ENCODE data around the gene HNRNPA0. TPM values are rescaled to one million over a fixed set of nuclear protein-coding genes. Genes with fewer than 3 reads are reported as not detected.
A peak's percentile ranks its signal among the peaks of the same experiment; 100 is the strongest.

HNRNPA0 gene
- total and polyA plus RNA-seq, 2 of the 8 experiments (the other 6 are each of a cell fraction or from before 2014, with no cell fraction given), result 22.0 to 71.3 TPM

- POLR2A ChIA-PET (ENCODE audit: partially characterized antibody), result interaction anchor here (0.7 to 1.5 kb wide), 4 partner anchors 8 to 44 kb away, joined by 3 to 7 read pairs (median 3); no protein-coding TSS in a partner anchor
- peak; percentile 63 for FAIRE-seq
- peaks cover 0 to 1% (median 0%) of the 10 kb centered on the region in 4 experiments; a peak in 1 of 7 replicates for H3K27me3 ChIP-seq (replicated peaks in 1 of 4; ENCODE audit: control insufficient read depth in 3 of 4, extremely low read depth in 1 of 4, insufficient read depth in 3 of 4, low read length in 3 of 4)
- TF ChIP-seq E2F6 (IDR thresholded peaks at IDR 0.05) (no peak), CTCF (IDR thresholded peaks at IDR 0.05; ENCODE audit: control extremely low read depth in 1 of 3, insufficient read depth in 1 of 3, low read depth in 1 of 3, low read length in 3 of 3) (peak in 2 of 3 experiments; percentile 38 to 52; a peak in 2 of 4 replicates), CREB1 (IDR thresholded peaks at IDR 0.05) (no peak), TAF7 (optimal IDR thresholded peaks at IDR 0.05; ENCODE audit: borderline replicate concordance, low read depth, low read length) (no peak), BRCA1 (IDR thresholded peaks at IDR 0.05; ENCODE audit: low read depth, low read length) (no peak), PHF8 (conservative IDR thresholded peaks at IDR 0.05; ENCODE audit: low read depth, low read length) (no peak), JUN (IDR thresholded peaks at IDR 0.05; ENCODE audit: low read depth, low read length) (no peak), RAD21 (IDR thresholded peaks at IDR 0.05 in 1 of 2, conservative IDR thresholded peaks at IDR 0.05 in 1 of 2; ENCODE audit: low read depth in 2 of 2, low read length in 2 of 2) (peak; percentile 69 to 71)
Measured at GRCh38 chr5:137778772-137779564, 24.8 kb upstream of the HNRNPA0 start.

More at GRCh38 chr5:137778772-137779564, 24.8 kb upstream of the HNRNPA0 start:
- Histone ChIP-seq H2BK12ac (ENCODE audit: low read depth, low read length) (no peak overlapping the region), H4K20me1 (replicated peaks in 1 of 2; ENCODE audit: control insufficient read depth in 1 of 2, insufficient read depth in 2 of 2, low read length in 2 of 2) (no peaks in the 10 kb centered on the region), H3K4me2 (ENCODE audit: insufficient read depth in 1 of 2, low read depth in 2 of 2, low read length in 2 of 2) (no peak overlapping the region), H4K91ac (replicated peaks; ENCODE audit: insufficient read length, low read length) (no peak overlapping the region), H4K8ac (ENCODE audit: extremely low read depth, insufficient read depth, low read length) (no peak overlapping the region), H3K27ac (ENCODE audit: low read depth, low read length) (no peak overlapping the region), H3K9ac (replicated peaks in 1 of 4; ENCODE audit: extremely low read depth in 1 of 4, low read depth in 3 of 4, low read length in 3 of 4) (no peak overlapping the region), H3K18ac (ENCODE audit: extremely low read depth, low read length) (no peak overlapping the region), H3K9me3 (ENCODE audit: insufficient read depth in 2 of 2, low read depth in 1 of 2, low read length in 1 of 2) (no peaks in the 10 kb centered on the region), H2AFZ (ENCODE audit: low read length) (no peak overlapping the region), H2BK120ac (replicated peaks; ENCODE audit: low read depth, low read length) (no peak overlapping the region), H3K23ac (ENCODE audit: insufficient read length) (no peak overlapping the region), H3K79me1 (ENCODE audit: low read depth, low read length) (no peaks in the 10 kb centered on the region), H3K79me2 (ENCODE audit: control insufficient read depth in 1 of 2, insufficient read depth in 2 of 2, low read length in 2 of 2) (no peaks in the 10 kb centered on the region), H3K4me1 (replicated peaks in 1 of 4; ENCODE audit: control insufficient read depth in 3 of 4, insufficient read depth in 4 of 4, low read length in 3 of 4) (no peaks in the 10 kb centered on the region), H3K23me2 (ENCODE audit: low read depth, low read length) (no peaks in the 10 kb centered on the region), H2AK5ac (ENCODE audit: low read depth, low read length) (no peak overlapping the region), H3K4ac (replicated peaks; ENCODE audit: insufficient read length, low read depth, low read length) (no peak overlapping the region), H3K4me3 (ENCODE audit: extremely low read depth in 1 of 4, insufficient read depth in 2 of 4, low read depth in 3 of 4, low read length in 4 of 4) (no peak overlapping the region), H2BK15ac (ENCODE audit: low read length) (no peak overlapping the region), H4K5ac (ENCODE audit: insufficient read length, low read depth, low read length) (no peak overlapping the region), H3K56ac (replicated peaks; ENCODE audit: insufficient read length, low read depth, low read length) (no peak overlapping the region), H3K14ac (ENCODE audit: insufficient read length) (no peak overlapping the region), H3K36me3 (ENCODE audit: control insufficient read depth in 2 of 4, insufficient read depth in 4 of 4, low read length in 3 of 4) (no peaks in the 10 kb centered on the region), H2BK20ac (ENCODE audit: low read length) (no peak overlapping the region), H2BK5ac (ENCODE audit: low read depth, low read length) (no peak overlapping the region)
- WGBS, 2 experiments (ENCODE audit: extremely low coverage in 1 of 2, insufficient coverage in 1 of 2, insufficient read length in 1 of 2, insufficient replicate concordance in 2 of 2, low coverage in 1 of 2, low lambda C conversion rate in 2 of 2, missing lambda C conversion rate in 1 of 2), result 58% methylated on average over 2 of the region's 2 CpGs; no CpG with 5 or more reads in 1 of the 2 experiments
- CTCF ChIA-PET (ENCODE audit: partially characterized antibody), result interaction anchor here (0.6 to 5.0 kb wide), 65 partner anchors 9 to 384 kb away, joined by 3 to 61 read pairs (median 4); partner anchors contain the start of gene PKD2L2
- DNase-seq (ENCODE audit: low read depth in 1 of 2, low spot score in 2 of 2), result no peak

Data from H1 (cell line).